Panc1 (cell line): ENCODE measurements around the gene BOC. TPM values are rescaled to one million over a fixed set of nuclear protein-coding genes. Genes with fewer than 3 reads are reported as not detected.

ENCODE experiments used
- ATAC-seq: fragments of 200-7000 bp; cut with Tn5 transposase; 2 replicates; pipeline ENCODE4 v1.9.1; 2020; ENCODE audit warnings: mild to moderate bottlenecking, moderate library complexity
- BruUV-seq: library from RNA; stranded (reverse); fragments of 400-500 nt; replicated peaks from 2 replicates; lab custom pipeline; 2021; lab: Mats Ljungman, UMichigan
- CTCF ChIA-PET: fragments of 300-600 bp; sonication (Branson Sonifier 250); formaldehyde crosslinking; loops from one replicate; lab custom pipeline; 2022; ENCODE audit warnings: antibody characterized with exemption; lab: Charles Lee
- POLR2A ChIA-PET: fragments of 300-600 bp; sonication (Branson Sonifier 250); formaldehyde crosslinking; loops from one replicate; lab custom pipeline; 2022; ENCODE audit warnings: antibody characterized with exemption; lab: Charles Lee
- DNase-seq: peaks from one replicate; pipeline ENCODE4 v3.0.0-alpha.2; 2010; ENCODE audit warnings: low read depth, low spot score
- H3K27ac ChIP-seq: 2 replicates; pipeline ENCODE4 v1.5.1; 2011; ENCODE audit warnings: mild to moderate bottlenecking, low read length, inconsistent platforms
- H3K27me3 ChIP-seq: fragments of 200-500 bp; sonication (Bioruptor generic); 2 replicates; pipeline ENCODE4 v1.6.0; 2014; ENCODE audit warnings: low read length, inconsistent platforms; ENCODE audit not compliant: control insufficient read depth, insufficient read depth
- H3K36me3 ChIP-seq: fragments of 200-500 bp; sonication (Bioruptor generic); 2 replicates; pipeline ENCODE4 v1.5.1; 2014; ENCODE audit warnings: inconsistent platforms, mild to moderate bottlenecking, low read length, moderate library complexity; ENCODE audit not compliant: control insufficient read depth, insufficient read depth
- H3K4me1 ChIP-seq: 2 replicates; pipeline ENCODE4 v1.5.1; 2011; ENCODE audit warnings: inconsistent platforms, mild to moderate bottlenecking, low read length, moderate library complexity; ENCODE audit not compliant: control insufficient read depth, insufficient read depth
- H3K4me3 ChIP-seq, 2 experiments: 2 replicates each; pipeline ENCODE4 v1.5.1; 2011 to 2012; ENCODE audit warnings: low read depth in 2 of 2, low read length in 2 of 2, mild to moderate bottlenecking in 2 of 2, inconsistent platforms in 1 of 2, moderate library complexity in 1 of 2
- H3K9me3 ChIP-seq: fragments of 200-500 bp; sonication (Bioruptor generic); 2 replicates; pipeline ENCODE4 v1.5.1; 2014; ENCODE audit warnings: low read depth, mild to moderate bottlenecking, inconsistent platforms, low read length, moderate library complexity; ENCODE audit not compliant: control insufficient read depth, insufficient read depth
- CTCF ChIP-seq: fragments of 450-650 bp; IDR thresholded peaks from 2 replicates; pipeline ENCODE4 v1.5.1; 2017; ENCODE audit warnings: mild to moderate bottlenecking
- POLR2AphosphoS5 ChIP-seq: IDR thresholded peaks from 2 replicates; pipeline ENCODE4 v1.6.1; 2012; ENCODE audit warnings: mild to moderate bottlenecking, low read depth, low read length, moderate library complexity
- SIN3A ChIP-seq: IDR thresholded peaks from 2 replicates; pipeline ENCODE4 v1.6.1; 2012; ENCODE audit warnings: low read depth, mild to moderate bottlenecking, low read length, moderate library complexity, borderline replicate concordance; ENCODE audit not compliant: insufficient read depth
- TCF7L2 ChIP-seq: IDR thresholded peaks from 2 replicates; pipeline ENCODE4 v1.6.1; 2011; ENCODE audit warnings: mild to moderate bottlenecking, low read depth, low read length, inconsistent platforms
- in situ Hi-C: cut with HindIII; loops from 2 replicates; pipeline ENCODE4 v1.10.0; 2016; ENCODE audit warnings: low sequenced_read_pairs, low pct_unique_long_range_greater_than_20kb
- intact Hi-C: fragments of 100-400 bp; cut with micrococcal nuclease; formaldehyde crosslinking; loops from one replicate; pipeline ENCODE4 v1.10.0; 2022; ENCODE audit not compliant: unreplicated experiment
- total RNA-seq: library from RNA; stranded (reverse); gene quantifications from one replicate; pipeline ENCODE4 v1.2.1, GENCODE V29; 2021; ENCODE audit not compliant: unreplicated experiment
- TF ChIP-seq, protein P1 (sequence below), 2 experiments: IDR thresholded peaks; 2 replicates each; pipeline ENCODE4 v1.6.1; 2011 to 2012; ENCODE audit warnings: low read depth in 2 of 2, control low read depth in 1 of 2, low read length in 1 of 2, mild to moderate bottlenecking in 1 of 2, moderate library complexity in 1 of 2; ENCODE audit not compliant: insufficient read depth in 1 of 2

BOC gene
- total RNA-seq, 1 experiment from 2014 or later, result 0.33 TPM

GRCh38 chr3:113304856-113305540, 93.6 kb downstream of the BOC start:
- Histone ChIP-seq H3K4me1 (no peaks in the 10 kb centered on the region), H3K27ac (no peak overlapping the region), H3K36me3 (no peaks in the 10 kb centered on the region), H3K27me3 (no peaks in the 10 kb centered on the region), H3K9me3 (no peaks in the 10 kb centered on the region), H3K4me3 (no peak overlapping the region)
- DNase-seq (no peak), ATAC-seq (no peak)
- POLR2A ChIA-PET, result no interaction called here
- BruUV-seq, result no TSS peak
- in situ Hi-C loops, result no loop called here
- intact Hi-C loops, result no loop called here
- TF ChIP-seq CTCF (no peak), TCF7L2 (no peak), POLR2AphosphoS5 (no peak), SIN3A (no peak)
- TF ChIP-seq, protein P1, sequence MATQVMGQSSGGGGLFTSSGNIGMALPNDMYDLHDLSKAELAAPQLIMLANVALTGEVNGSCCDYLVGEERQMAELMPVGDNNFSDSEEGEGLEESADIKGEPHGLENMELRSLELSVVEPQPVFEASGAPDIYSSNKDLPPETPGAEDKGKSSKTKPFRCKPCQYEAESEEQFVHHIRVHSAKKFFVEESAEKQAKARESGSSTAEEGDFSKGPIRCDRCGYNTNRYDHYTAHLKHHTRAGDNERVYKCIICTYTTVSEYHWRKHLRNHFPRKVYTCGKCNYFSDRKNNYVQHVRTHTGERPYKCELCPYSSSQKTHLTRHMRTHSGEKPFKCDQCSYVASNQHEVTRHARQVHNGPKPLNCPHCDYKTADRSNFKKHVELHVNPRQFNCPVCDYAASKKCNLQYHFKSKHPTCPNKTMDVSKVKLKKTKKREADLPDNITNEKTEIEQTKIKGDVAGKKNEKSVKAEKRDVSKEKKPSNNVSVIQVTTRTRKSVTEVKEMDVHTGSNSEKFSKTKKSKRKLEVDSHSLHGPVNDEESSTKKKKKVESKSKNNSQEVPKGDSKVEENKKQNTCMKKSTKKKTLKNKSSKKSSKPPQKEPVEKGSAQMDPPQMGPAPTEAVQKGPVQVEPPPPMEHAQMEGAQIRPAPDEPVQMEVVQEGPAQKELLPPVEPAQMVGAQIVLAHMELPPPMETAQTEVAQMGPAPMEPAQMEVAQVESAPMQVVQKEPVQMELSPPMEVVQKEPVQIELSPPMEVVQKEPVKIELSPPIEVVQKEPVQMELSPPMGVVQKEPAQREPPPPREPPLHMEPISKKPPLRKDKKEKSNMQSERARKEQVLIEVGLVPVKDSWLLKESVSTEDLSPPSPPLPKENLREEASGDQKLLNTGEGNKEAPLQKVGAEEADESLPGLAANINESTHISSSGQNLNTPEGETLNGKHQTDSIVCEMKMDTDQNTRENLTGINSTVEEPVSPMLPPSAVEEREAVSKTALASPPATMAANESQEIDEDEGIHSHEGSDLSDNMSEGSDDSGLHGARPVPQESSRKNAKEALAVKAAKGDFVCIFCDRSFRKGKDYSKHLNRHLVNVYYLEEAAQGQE (IDR thresholded peaks at IDR 0.05; ENCODE audit: insufficient read depth in 1 of 2, low read depth in 2 of 2, low read length in 1 of 2), result no peak
- CTCF ChIA-PET, result no interaction called here

GRCh38 chr3:113310960-113311359, 99.6 kb downstream of the BOC start:
- TF ChIP-seq SIN3A (no peak), POLR2AphosphoS5 (no peak), TCF7L2 (no peak), CTCF (no peak)
- TF ChIP-seq, protein P1 (IDR thresholded peaks at IDR 0.05; ENCODE audit: insufficient read depth in 1 of 2, low read depth in 2 of 2, low read length in 1 of 2), result no peak
- ChIA-PET CTCF (no interaction called here), POLR2A (no interaction called here)
- intact Hi-C loops (no loop called here), in situ Hi-C loops (no loop called here)
- H3K9me3 ChIP-seq, result peaks cover 17% of the 10 kb centered on the region; the same call in 1 of the 2 replicates
- H3K36me3 ChIP-seq, result no peaks in the 10 kb centered on the region
- H3K27ac ChIP-seq, result no peak overlapping the region
- no peak for ATAC-seq
- no TSS peak for BruUV-seq
- no peak overlapping the region for H3K4me3 ChIP-seq
- no peaks in the 10 kb centered on the region for H3K4me1 ChIP-seq
- no peaks in the 10 kb centered on the region for H3K27me3 ChIP-seq
- no peak for DNase-seq
